Mesendoderm (in vitro differentiated cells): Measurements from ENCODE around the gene FAM228A.

Experiments used
- DNase-seq: peaks from one replicate; pipeline ENCODE4 v3.0.0; 2013
- H2AK5ac ChIP-seq: 2 replicates; pipeline ENCODE4 v1.6.1; 2013; ENCODE audit warnings: low read length, inconsistent platforms
- H2BK120ac ChIP-seq: 2 replicates; pipeline ENCODE4 v1.6.1; 2013; ENCODE audit warnings: low read depth, mild to moderate bottlenecking, low read length, moderate library complexity, mixed read lengths
- H2BK15ac ChIP-seq: replicated peaks from 2 replicates; pipeline ENCODE4 v1.6.1; 2013; ENCODE audit warnings: low read depth, mild to moderate bottlenecking, moderate library complexity
- H2BK5ac ChIP-seq: 2 replicates; pipeline ENCODE4 v1.6.1; 2013; ENCODE audit warnings: low read length, inconsistent platforms
- H3K18ac ChIP-seq: 2 replicates; pipeline ENCODE4 v1.6.1; 2013; ENCODE audit warnings: mild to moderate bottlenecking, low read length, mixed read lengths
- H3K23ac ChIP-seq: one replicate; pipeline ENCODE4 v1.6.1; 2013; ENCODE audit warnings: low read length
- H3K27ac ChIP-seq: 2 replicates; pipeline ENCODE4 v1.5.1; 2013; ENCODE audit warnings: low read depth, mild to moderate bottlenecking, inconsistent platforms, low read length, moderate library complexity
- H3K27me3 ChIP-seq: 2 replicates; pipeline ENCODE4 v1.6.1; 2013; ENCODE audit warnings: low read length, control low read depth, mild to moderate bottlenecking, inconsistent platforms; ENCODE audit not compliant: insufficient read depth, poor library complexity
- H3K36me3 ChIP-seq: 2 replicates; pipeline ENCODE4 v1.6.1; 2013; ENCODE audit warnings: low read length, inconsistent platforms; ENCODE audit not compliant: control insufficient read depth, insufficient read depth
- H3K4ac ChIP-seq: one replicate; pipeline ENCODE4 v1.6.1; 2013; ENCODE audit warnings: low read depth, mild to moderate bottlenecking, low read length, moderate library complexity
- H3K4me1 ChIP-seq: 2 replicates; pipeline ENCODE4 v1.6.1; 2013; ENCODE audit warnings: low read depth, low read length, inconsistent platforms; ENCODE audit not compliant: control insufficient read depth
- H3K4me2 ChIP-seq: 2 replicates; pipeline ENCODE4 v1.6.1; 2013; ENCODE audit warnings: low read length
- H3K4me3 ChIP-seq: 2 replicates; pipeline ENCODE4 v1.5.1; 2013; ENCODE audit warnings: mild to moderate bottlenecking, low read length
- H3K56ac ChIP-seq: one replicate; pipeline ENCODE4 v1.6.1; 2013; ENCODE audit warnings: low read length
- H3K79me1 ChIP-seq: 2 replicates; pipeline ENCODE4 v1.6.1; 2013; ENCODE audit warnings: low read length, inconsistent platforms
- H3K79me2 ChIP-seq: 2 replicates; pipeline ENCODE4 v1.6.1; 2013; ENCODE audit warnings: mild to moderate bottlenecking, low read length; ENCODE audit not compliant: control insufficient read depth, insufficient read depth
- H3K9ac ChIP-seq: 2 replicates; pipeline ENCODE4 v1.6.1; 2013; ENCODE audit warnings: low read length, inconsistent platforms
- H4K5ac ChIP-seq: one replicate; pipeline ENCODE4 v1.6.1; 2013; ENCODE audit warnings: low read length
- H4K8ac ChIP-seq: one replicate; pipeline ENCODE4 v1.6.1; 2013; ENCODE audit warnings: low read depth, mild to moderate bottlenecking, control low read depth, low read length, moderate library complexity
- WGBS: extraction: QIAGEN DNeasy Blood & Tissue Kit; methylation state at CpG from one replicate; pipeline ENCODE4 v1.1.7; 2013; ENCODE audit warnings: low lambda C conversion rate, missing lambda C conversion rate; ENCODE audit not compliant: insufficient coverage; ENCODE audit errors: extremely low coverage; 5-methylcytosine and 5-hydroxymethylcytosine counted together

Gene FAM228A

GRCh38 chr2:24209389-24210105, 34.7 kb downstream of the FAM228A start:
- Histone ChIP-seq H3K79me2 (no peaks in the 10 kb centered on the region), H3K4me1 (no peaks in the 10 kb centered on the region), H2BK15ac (no peak overlapping the region), H3K18ac (no peak overlapping the region), H2BK120ac (no peak overlapping the region), H3K23ac (no peak overlapping the region), H4K5ac (no peak overlapping the region), H3K4me3 (no peak overlapping the region), H3K27me3 (no peaks in the 10 kb centered on the region), H2AK5ac (no peak overlapping the region), H3K4me2 (no peak overlapping the region), H4K8ac (no peak overlapping the region), H3K79me1 (no peaks in the 10 kb centered on the region), H3K36me3 (no peaks in the 10 kb centered on the region), H3K27ac (no peak overlapping the region), H3K9ac (no peak overlapping the region), H2BK5ac (no peak overlapping the region), H3K56ac (no peak overlapping the region), H3K4ac (no peak overlapping the region)
- no CpG with 5 or more reads among the region's 17 CpGs for WGBS
- DNase-seq: no peak

- Histone ChIP-seq H3K4me2 (no peak overlapping the region), H2BK120ac (no peak overlapping the region), H2BK15ac (no peak overlapping the region), H4K8ac (no peak overlapping the region), H3K27me3 (no peaks in the 10 kb centered on the region), H3K4me3 (no peak overlapping the region), H3K4me1 (no peaks in the 10 kb centered on the region), H3K9ac (no peak overlapping the region), H3K4ac (no peak overlapping the region), H3K27ac (no peak overlapping the region), H3K56ac (no peak overlapping the region), H3K23ac (no peak overlapping the region), H3K79me1 (no peaks in the 10 kb centered on the region), H3K18ac (no peak overlapping the region), H2AK5ac (no peak overlapping the region), H2BK5ac (no peak overlapping the region), H4K5ac (no peak overlapping the region), H3K36me3 (no peaks in the 10 kb centered on the region), H3K79me2 (no peaks in the 10 kb centered on the region)
- WGBS: no CpG with 5 or more reads among the region's 2 CpGs
- no peak for DNase-seq
These were observed 35.2 kb downstream of the FAM228A start for GRCh38 chr2:24210106-24210455.

- H3K36me3 ChIP-seq: no peaks in the 10 kb centered on the region
- no peaks in the 10 kb centered on the region for H3K4me1 ChIP-seq
- H4K5ac ChIP-seq: no peak overlapping the region
- H3K4me3 ChIP-seq: no peak overlapping the region
- H3K18ac ChIP-seq: no peak overlapping the region
- H3K56ac ChIP-seq: no peak overlapping the region
- H2BK5ac ChIP-seq: no peak overlapping the region
- no CpG with 5 or more reads among the region's 21 CpGs for WGBS
- H2BK120ac ChIP-seq: no peak overlapping the region
- DNase-seq: no peak
- H3K27ac ChIP-seq: no peak overlapping the region
- no peak overlapping the region for H2AK5ac ChIP-seq
- H3K79me1 ChIP-seq: no peaks in the 10 kb centered on the region
- H3K4ac ChIP-seq: no peak overlapping the region
- no peaks in the 10 kb centered on the region for H3K79me2 ChIP-seq
- H2BK15ac ChIP-seq: no peak overlapping the region
- no peak overlapping the region for H4K8ac ChIP-seq
- no peak overlapping the region for H3K4me2 ChIP-seq
- H3K23ac ChIP-seq: no peak overlapping the region
- no peak overlapping the region for H3K9ac ChIP-seq
- H3K27me3 ChIP-seq: no peaks in the 10 kb centered on the region
These were observed 35.9 kb downstream of the FAM228A start for GRCh38 chr2:24210723-24211122.

- no CpG with 5 or more reads among the region's 7 CpGs for WGBS
- Histone ChIP-seq H3K4me2 (no peak overlapping the region), H3K23ac (no peak overlapping the region), H3K27ac (no peak overlapping the region), H2BK120ac (no peak overlapping the region), H3K4me1 (no peaks in the 10 kb centered on the region), H3K56ac (no peak overlapping the region), H2BK5ac (no peak overlapping the region), H2AK5ac (no peak overlapping the region), H3K4me3 (no peak overlapping the region), H3K9ac (no peak overlapping the region), H4K5ac (no peak overlapping the region), H4K8ac (no peak overlapping the region), H3K36me3 (no peaks in the 10 kb centered on the region), H3K79me1 (no peaks in the 10 kb centered on the region), H3K4ac (no peak overlapping the region), H3K27me3 (no peaks in the 10 kb centered on the region), H3K18ac (no peak overlapping the region), H2BK15ac (no peak overlapping the region), H3K79me2 (no peaks in the 10 kb centered on the region)
- DNase-seq: no peak
These were observed 36.6 kb downstream of the FAM228A start for GRCh38 chr2:24211408-24211807.

GRCh38 chr2:24214880-24215279, 40.0 kb downstream of the FAM228A start:
- Histone ChIP-seq H3K4ac (no peak overlapping the region), H3K36me3 (no peaks in the 10 kb centered on the region), H4K8ac (no peak overlapping the region), H2BK5ac (no peak overlapping the region), H2BK120ac (no peak overlapping the region), H3K9ac (no peak overlapping the region), H3K4me3 (no peak overlapping the region), H3K79me2 (no peaks in the 10 kb centered on the region), H3K79me1 (no peaks in the 10 kb centered on the region), H3K4me1 (no peaks in the 10 kb centered on the region), H3K18ac (no peak overlapping the region), H3K23ac (no peak overlapping the region), H3K27ac (no peak overlapping the region), H3K56ac (no peak overlapping the region), H3K4me2 (no peak overlapping the region), H2AK5ac (no peak overlapping the region), H3K27me3 (no peaks in the 10 kb centered on the region), H4K5ac (no peak overlapping the region), H2BK15ac (no peak overlapping the region)
- DNase-seq: no peak
- no CpG with 5 or more reads among the region's 3 CpGs for WGBS
